Endothelial cell (in vitro differentiated cells): ENCODE measurements around the gene ZFAND3. TPM values are rescaled to one million over a fixed set of nuclear protein-coding genes. Genes with fewer than 3 reads are reported as not detected.

Experiments
- DNase-seq: peaks from one replicate; pipeline ENCODE4 v3.0.0; 2021; ENCODE audit warnings: low spot score
- H3K27ac Mint-ChIP-seq: one replicate; pipeline ENCODE4 v1.8.0; 2021; ENCODE audit warnings: mixed read lengths, inconsistent platforms; ENCODE audit not compliant: unreplicated experiment
- H3K27me3 Mint-ChIP-seq: one replicate; pipeline ENCODE4 v1.8.0; 2021; ENCODE audit warnings: mild to moderate bottlenecking, moderate library complexity, mixed read lengths, inconsistent platforms; ENCODE audit not compliant: unreplicated experiment
- H3K36me3 Mint-ChIP-seq: one replicate; pipeline ENCODE4 v1.8.0; 2021; ENCODE audit warnings: mild to moderate bottlenecking, low read depth, mixed read lengths, inconsistent platforms; ENCODE audit not compliant: unreplicated experiment
- H3K4me1 Mint-ChIP-seq: one replicate; pipeline ENCODE4 v1.8.0; 2021; ENCODE audit warnings: mild to moderate bottlenecking, mixed read lengths, inconsistent platforms; ENCODE audit not compliant: unreplicated experiment
- H3K4me3 Mint-ChIP-seq: one replicate; pipeline ENCODE4 v1.8.0; 2021; ENCODE audit warnings: mild to moderate bottlenecking, mixed read lengths, inconsistent platforms; ENCODE audit not compliant: unreplicated experiment
- H3K9me3 Mint-ChIP-seq: one replicate; pipeline ENCODE4 v1.8.0; 2021; ENCODE audit warnings: mixed read lengths, inconsistent platforms; ENCODE audit not compliant: unreplicated experiment
- CTCF ChIP-seq: fragments of 200-600 bp; sonication (generic); IDR thresholded peaks from one replicate; pipeline ENCODE4 v1.5.0; 2021; ENCODE audit warnings: antibody characterized with exemption; ENCODE audit not compliant: unreplicated experiment
- total RNA-seq: library from RNA; stranded (reverse); fragmentation: NEBNext Ultra II Directional; extraction: Animal tissue kit (Norgen Biotek cat#: 25700); gene quantifications from one replicate; pipeline ENCODE4 v1.2.1, GENCODE V29; 2021; ENCODE audit not compliant: unreplicated experiment

Gene ZFAND3
- total RNA-seq, 1 donor from 2014 or later, result 96.3 TPM

- Mint-ChIP-seq H3K27me3 (no peaks in the 10 kb centered on the region), H3K4me3 (no peak overlapping the region), H3K36me3 (peaks cover 4% of the 10 kb centered on the region), H3K27ac (no peak overlapping the region), H3K9me3 (no peaks in the 10 kb centered on the region), H3K4me1 (no peaks in the 10 kb centered on the region)
- DNase-seq, result no peak
- TF ChIP-seq CTCF, result no peak
These were observed 249.5 kb downstream of the ZFAND3 start for GRCh38 chr6:38068854-38069590.

DNA sequence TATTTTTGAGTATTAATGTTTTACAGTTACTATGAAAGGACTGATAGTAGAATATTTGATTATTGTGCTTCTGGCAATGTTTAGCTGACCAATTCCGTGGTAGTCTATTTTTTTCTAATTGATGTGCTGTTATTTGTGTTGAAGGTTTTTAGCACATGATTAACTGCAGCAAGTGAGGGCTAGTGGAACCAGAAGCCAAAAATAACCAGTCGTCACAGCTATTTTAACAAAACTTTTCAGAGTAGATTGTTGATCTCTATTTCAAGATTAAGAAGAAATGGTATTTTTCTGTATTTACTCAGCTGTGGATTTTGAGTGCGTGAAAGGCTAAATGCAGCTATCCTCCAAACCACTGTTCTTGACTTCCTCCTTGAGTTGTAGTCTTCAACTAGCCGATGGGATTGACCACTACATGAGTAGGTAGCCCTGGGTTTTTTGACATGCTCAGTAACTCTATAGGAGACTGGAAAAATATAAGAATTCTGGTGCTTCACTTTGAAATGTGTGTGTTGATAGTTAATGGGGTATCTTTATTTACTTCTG lies 258.0 kb downstream of the ZFAND3 start:
- TF ChIP-seq CTCF, result no peak
- no peak overlapping the region for H3K4me3 Mint-ChIP-seq
- peaks cover 5% of the 10 kb centered on the region for H3K36me3 Mint-ChIP-seq
- no peak overlapping the region for H3K27ac Mint-ChIP-seq
- H3K27me3 Mint-ChIP-seq, result no peaks in the 10 kb centered on the region
- no peaks in the 10 kb centered on the region for H3K4me1 Mint-ChIP-seq
- DNase-seq, result no peak
- no peaks in the 10 kb centered on the region for H3K9me3 Mint-ChIP-seq

GRCh38 chr6:38078671-38079070 lies 259.1 kb downstream of the ZFAND3 start:
- no peak overlapping the region for H3K27ac Mint-ChIP-seq
- DNase-seq, result no peak
- no peaks in the 10 kb centered on the region for H3K9me3 Mint-ChIP-seq
- no peaks in the 10 kb centered on the region for H3K4me1 Mint-ChIP-seq
- no peak overlapping the region for H3K4me3 Mint-ChIP-seq
- H3K36me3 Mint-ChIP-seq, result peaks cover 5% of the 10 kb centered on the region
- no peaks in the 10 kb centered on the region for H3K27me3 Mint-ChIP-seq
- no peak for TF ChIP-seq CTCF

- no peaks in the 10 kb centered on the region for H3K4me1 Mint-ChIP-seq
- DNase-seq, result no peak
These were observed 259.6 kb downstream of the ZFAND3 start for GRCh38 chr6:38079107-38079506.

More at GRCh38 chr6:38079107-38079506, 259.6 kb downstream of the ZFAND3 start:
- Mint-ChIP-seq H3K9me3 (no peaks in the 10 kb centered on the region), H3K27me3 (no peaks in the 10 kb centered on the region), H3K36me3 (peaks cover 5% of the 10 kb centered on the region), H3K27ac (no peak overlapping the region), H3K4me3 (no peak overlapping the region)
- TF ChIP-seq CTCF, result no peak
